Gastrocnemius medialis (tissue), 4 donors: ENCODE data around the gene CANX. TPM values are rescaled to one million over a fixed set of nuclear protein-coding genes. Genes with fewer than 3 reads are reported as not detected.

Source experiments
- ATAC-seq, 2 donors: fragments of 150-250 bp; one replicate each; pipeline ENCODE4 v1.9.1; 2016
- DNase-seq, 2 donors: peaks; one replicate each; pipeline ENCODE4 v3.0.0-alpha.2; 2019
- H3K27ac ChIP-seq, 4 donors: fragments of 200-600 bp; sonication (generic); 1 replicate in 1 of 4; 2 replicates in 3 of 4; pipeline ENCODE4 v1.5.1; 2016 to 2018; ENCODE audit warnings: mild to moderate bottlenecking in 2 of 4, moderate library complexity in 1 of 4
- H3K27me3 ChIP-seq, 3 donors: fragments of 200-600 bp; sonication (generic) in 2 of 3; 1 replicate in 1 of 3; 2 replicates in 2 of 3; pipeline versions ENCODE4 v1.5.1 to v1.6.0; 2016 to 2019; ENCODE audit warnings: mild to moderate bottlenecking in 1 of 3, moderate library complexity in 1 of 3
- H3K36me3 ChIP-seq, 2 donors: fragments of 200-600 bp; sonication (generic) in 1 of 2; one replicate each; pipeline ENCODE4 v1.5.1; 2017 to 2018
- H3K4me1 ChIP-seq, 2 donors: fragments of 200-600 bp; sonication (generic) in 1 of 2; one replicate each; pipeline ENCODE4 v1.5.1; 2016 to 2017; ENCODE audit warnings: mild to moderate bottlenecking in 2 of 2
- H3K4me3 ChIP-seq, 4 donors: fragments of 200-600 bp; sonication (generic) in 3 of 4; 1 replicate in 1 of 4; 2 replicates in 3 of 4; pipeline ENCODE4 v1.5.1; 2016 to 2019; ENCODE audit warnings: mild to moderate bottlenecking in 2 of 4
- H3K9me3 ChIP-seq, 3 donors: fragments of 200-600 bp; sonication (generic) in 2 of 3; 1 replicate in 1 of 3; 2 replicates in 2 of 3; pipeline ENCODE4 v1.5.1; 2016 to 2019
- CTCF ChIP-seq, 5 experiments: fragments of 450-650 bp in 3 of 5; fragments of 200-600 bp in 2 of 5; sonication (generic) in 2 of 5; IDR thresholded peaks in 4 of 5; conservative IDR thresholded peaks in 1 of 5; 1 replicate in 4 of 5; 2 replicates in 1 of 5; pipeline ENCODE4 v1.5.1; 2016 to 2019; ENCODE audit warnings: antibody characterized with exemption in 5 of 5, mild to moderate bottlenecking in 3 of 5, moderate library complexity in 3 of 5
- POLR2A ChIP-seq, 2 donors: fragments of 450-650 bp; IDR thresholded peaks; one replicate each; pipeline ENCODE4 v1.6.1; 2017; ENCODE audit warnings: antibody characterized with exemption in 2 of 2, mild to moderate bottlenecking in 2 of 2, moderate library complexity in 2 of 2
- in situ Hi-C, 4 donors: fragments of 200-750 bp; cut with MboI; loops; one replicate each; pipeline versions ENCODE4 v1.15.0 to v1.8.0; 2017; ENCODE audit warnings: low sequenced_read_pairs in 4 of 4
- intact Hi-C: fragments of 100-400 bp; cut with DNase I; formaldehyde crosslinking; loops from one replicate; pipeline ENCODE4 v1.15.1; 2023; ENCODE audit warnings: low total_unique reads
- total RNA-seq, 4 donors: library from RNA; depleted of rRNA; stranded (reverse); fragments of >200 nt; gene quantifications; one replicate each; pipeline versions ENCODE4 v1.1.0 to v1.2.3, GENCODE V29; 2016

The CANX gene
- total RNA-seq, 4 donors from 2014 or later, result 141 to 306 (median 275) TPM

- Histone ChIP-seq H3K4me1 (peaks cover 15 to 17% of the 10 kb centered on the region in 2 donors), H3K27me3 (no peaks in the 10 kb centered on the region), H3K4me3 (no peak overlapping the region), H3K27ac (no peak overlapping the region), H3K9me3 (no peaks in the 10 kb centered on the region), H3K36me3 (peaks cover 0 to 7% of the 10 kb centered on the region in 2 donors)
- no peak for ATAC-seq
- no peak for DNase-seq
- intact Hi-C loops, result no loop called here
- TF ChIP-seq CTCF (IDR thresholded peaks at IDR 0.05 in 4 of 5, conservative IDR thresholded peaks at IDR 0.05 in 1 of 5) (no peak), POLR2A (IDR thresholded peaks at IDR 0.05) (no peak)
- in situ Hi-C loops, result loop anchor here in 2 of 4 donors (25.0 kb wide), 2 partner anchors 112 to 337 kb away; partner anchors contain the start of gene MRNIP (in 1 of the 2)
Observed at GRCh38 chr5:179749857-179750508, 51.2 kb downstream of the CANX start.

DNA sequence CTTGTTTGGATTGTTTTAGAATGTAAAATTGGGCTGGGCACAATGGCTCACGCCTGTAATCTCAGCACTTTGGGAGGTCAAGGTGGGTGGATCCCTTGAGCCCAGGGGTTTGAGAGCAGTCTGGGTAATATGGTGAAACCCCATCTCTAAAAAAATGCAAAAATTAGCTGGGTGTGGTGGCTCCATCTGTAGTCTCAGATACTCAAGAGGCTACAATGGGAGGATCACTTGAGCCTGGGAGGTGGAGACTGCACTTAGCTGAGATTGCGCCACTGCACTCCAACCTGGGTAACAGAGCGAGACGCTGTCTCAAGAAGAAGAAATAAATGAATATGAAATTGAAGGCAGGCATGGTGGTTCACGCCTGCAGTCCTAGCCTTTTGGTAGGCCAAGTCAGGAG, 55.2 kb downstream of the CANX start:
- Histone ChIP-seq H3K4me3 (no peak overlapping the region), H3K27ac (no peak overlapping the region), H3K4me1 (peaks cover 9 to 22% of the 10 kb centered on the region in 2 donors), H3K9me3 (no peaks in the 10 kb centered on the region), H3K36me3 (peaks cover 0 to 7% of the 10 kb centered on the region in 2 donors), H3K27me3 (no peaks in the 10 kb centered on the region)
- no peak for DNase-seq
- TF ChIP-seq POLR2A (IDR thresholded peaks at IDR 0.05) (no peak), CTCF (IDR thresholded peaks at IDR 0.05 in 4 of 5, conservative IDR thresholded peaks at IDR 0.05 in 1 of 5) (no peak)
- intact Hi-C loops (no loop called here), in situ Hi-C loops (loop anchor here in 2 of 4 donors (25.0 kb wide), 2 partner anchors 108 to 333 kb away; partner anchors contain the start of gene MRNIP (in 1 of the 2))
- ATAC-seq, result no peak

DNA sequence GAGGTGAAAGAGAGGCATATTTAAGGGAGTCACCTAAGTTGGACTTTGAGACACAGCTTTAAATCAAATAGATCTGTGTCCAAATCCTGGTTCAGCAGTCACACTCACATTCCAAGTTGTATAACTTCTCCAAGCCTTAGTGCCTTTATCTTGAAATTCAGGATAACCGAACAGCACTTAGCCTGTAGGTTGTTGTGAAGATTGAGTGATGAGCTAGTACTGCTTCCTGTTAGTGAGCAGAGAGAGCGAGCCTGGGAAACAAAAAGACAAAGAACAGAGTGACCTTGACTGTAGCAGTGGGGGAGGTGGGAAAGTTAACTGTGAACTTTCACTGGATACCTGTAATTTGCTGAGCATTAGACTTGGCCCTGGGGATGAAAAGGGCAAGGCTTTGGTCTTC, 56.3 kb downstream of the CANX start:
- Histone ChIP-seq H3K9me3 (no peaks in the 10 kb centered on the region), H3K4me1 (peaks cover 20 to 31% of the 10 kb centered on the region in 2 donors), H3K36me3 (peaks cover 0 to 7% of the 10 kb centered on the region in 2 donors), H3K27me3 (no peaks in the 10 kb centered on the region), H3K27ac (no peak overlapping the region), H3K4me3 (no peak overlapping the region)
- no peak for DNase-seq
- no peak for ATAC-seq
- intact Hi-C loops (no loop called here), in situ Hi-C loops (loop anchor here in 2 of 4 donors (25.0 kb wide), 2 partner anchors 107 to 332 kb away; partner anchors contain the start of gene MRNIP (in 1 of the 2))
- no peak for TF ChIP-seq POLR2A (IDR thresholded peaks at IDR 0.05)
- no peak for TF ChIP-seq CTCF (IDR thresholded peaks at IDR 0.05 in 4 of 5, conservative IDR thresholded peaks at IDR 0.05 in 1 of 5)

DNA sequence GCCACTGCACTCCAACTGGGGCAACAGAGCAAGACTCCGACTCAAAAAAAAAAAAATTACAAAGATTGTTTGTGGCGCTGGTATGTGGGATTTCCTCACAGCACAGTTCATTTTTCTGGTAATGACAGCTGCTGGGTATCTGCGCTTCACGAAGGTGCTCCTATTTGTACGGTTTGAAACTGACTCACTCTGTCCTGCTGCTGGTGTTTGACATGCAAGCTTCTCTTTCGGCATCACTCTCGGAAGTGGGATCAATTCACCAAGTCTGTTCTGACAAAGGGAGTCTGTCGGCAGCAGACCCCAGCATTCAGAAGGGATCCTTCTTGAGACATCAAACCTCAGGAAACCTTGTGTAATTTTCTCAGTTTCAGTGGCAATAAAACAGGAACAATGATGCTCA, 60.2 kb downstream of the CANX start:
- Histone ChIP-seq H3K27me3 (no peaks in the 10 kb centered on the region), H3K4me3 (no peak overlapping the region), H3K27ac (peak overlapping the region in 3 of 4 donors; percentile 58 to 74 (median 60)), H3K4me1 (peaks cover 51 to 65% of the 10 kb centered on the region in 2 donors), H3K9me3 (no peaks in the 10 kb centered on the region), H3K36me3 (no peaks in the 10 kb centered on the region)
- no peak for TF ChIP-seq CTCF (IDR thresholded peaks at IDR 0.05 in 4 of 5, conservative IDR thresholded peaks at IDR 0.05 in 1 of 5)
- intact Hi-C loops (no loop called here), in situ Hi-C loops (loop anchor here in 2 of 4 donors (25.0 kb wide), 2 partner anchors 103 to 328 kb away; partner anchors contain the start of gene MRNIP (in 1 of the 2))
- no peak for DNase-seq
- ATAC-seq, result no peak
